ENCODE data around the gene UBE3A. TPM values are rescaled to one million over a fixed set of nuclear protein-coding genes. Genes with fewer than 3 reads are reported as not detected.
"Not testable (repeated sequence)": the region's sequence is repeated elsewhere in the genome, so short reads cannot be mapped to it uniquely, and the experiment has no call there.

Gene UBE3A
- total RNA-seq, 1 donor from 2014 or later, result 105 TPM

DNA sequence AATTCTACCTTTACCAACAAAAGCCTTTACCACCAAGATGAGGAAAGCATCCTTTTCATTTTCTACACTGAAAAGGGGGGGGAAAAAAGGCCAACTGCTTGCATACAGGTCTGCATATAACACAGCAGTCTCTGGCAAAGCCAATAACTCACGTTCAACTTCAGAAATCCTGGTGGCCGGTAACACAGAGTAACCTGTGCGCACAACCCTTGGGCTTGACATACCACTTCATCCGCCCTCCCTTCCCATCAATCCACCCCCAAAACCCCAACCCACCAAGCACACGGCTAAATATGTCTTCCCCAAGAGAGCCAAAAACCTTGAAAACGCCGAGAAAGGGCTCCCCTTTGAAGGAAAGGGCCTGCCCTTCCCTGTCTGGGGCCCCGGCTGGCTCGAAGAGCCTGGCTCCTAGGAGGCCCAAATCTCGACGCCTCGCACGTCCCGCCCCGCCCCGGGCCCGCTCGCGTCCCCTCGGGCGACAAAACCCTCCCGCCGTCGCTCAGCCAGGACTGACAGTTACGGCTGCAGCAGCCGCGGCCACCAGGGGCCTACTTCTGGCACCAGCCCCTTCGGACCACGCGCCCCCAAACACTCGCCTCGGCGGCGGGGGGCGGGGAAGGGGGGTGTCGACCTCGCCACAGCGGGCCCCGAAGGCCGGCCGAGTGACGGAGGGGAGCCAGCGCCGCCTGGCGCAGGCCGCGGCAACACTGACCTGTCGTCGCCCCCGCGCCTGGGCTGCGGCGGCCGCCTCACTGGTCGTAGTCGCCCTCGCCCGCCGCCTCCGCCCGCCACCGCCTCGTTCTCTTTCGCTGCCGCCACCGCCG, 835 bp downstream of the UBE3A start:
- DNase-seq (ENCODE audit: low spot score), result peak; percentile 32

GRCh38 chr15:25436707-25437106, 2.1 kb downstream of the UBE3A start:
- DNase-seq (ENCODE audit: low spot score), result no peak

DNA sequence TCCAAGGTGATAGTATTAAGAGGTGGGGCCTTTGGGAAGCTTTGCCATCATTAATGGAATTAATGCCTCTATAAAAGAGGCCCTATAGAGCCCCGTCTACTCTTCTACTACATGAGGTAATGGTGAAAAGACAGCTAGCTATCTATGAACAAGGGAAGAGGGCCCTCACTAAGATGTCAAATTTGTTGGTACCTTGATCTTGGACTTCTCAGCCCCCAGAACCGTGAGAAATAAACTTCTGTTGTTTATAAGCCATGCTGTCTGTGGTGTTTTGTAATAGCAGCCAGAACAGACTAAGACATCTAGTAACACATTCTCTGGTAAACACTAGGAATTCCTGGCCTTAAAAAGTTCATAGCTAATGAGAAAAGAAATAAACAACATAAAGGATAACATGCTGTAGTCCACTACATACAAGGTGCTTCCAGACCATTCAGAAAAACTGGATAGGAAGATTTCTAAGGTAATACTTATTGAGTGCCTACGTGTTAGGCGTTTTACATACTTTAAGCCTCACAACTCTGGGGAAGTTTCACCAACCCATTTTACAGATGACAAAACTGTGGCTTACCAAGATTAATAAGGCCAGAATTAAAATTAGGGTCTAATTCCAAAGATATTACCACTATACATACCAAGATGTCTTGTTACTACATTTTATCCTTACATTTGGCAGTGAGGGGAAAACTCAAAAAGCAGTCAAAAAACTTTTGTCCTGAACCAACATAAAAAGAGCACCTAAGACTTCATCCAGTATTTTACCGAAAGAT, 3.2 kb downstream of the UBE3A start:
- no peak for DNase-seq (ENCODE audit: low spot score)

- no peak for DNase-seq (ENCODE audit: low spot score)
Observed at GRCh38 chr15:25433118-25433865, 5.5 kb downstream of the UBE3A start.

GRCh38 chr15:25431836-25432561, 6.8 kb downstream of the UBE3A start:
- DNase-seq (ENCODE audit: low spot score), result no peak

- DNase-seq (ENCODE audit: low spot score), result no peak
Observed at GRCh38 chr15:25427861-25428260, 11.0 kb downstream of the UBE3A start.

GRCh38 chr15:25426896-25427610, 11.8 kb downstream of the UBE3A start:
- DNase-seq (ENCODE audit: low spot score), result no peak

GRCh38 chr15:25424073-25424472, 14.8 kb downstream of the UBE3A start:
- DNase-seq (ENCODE audit: low spot score), result no peak

DNA sequence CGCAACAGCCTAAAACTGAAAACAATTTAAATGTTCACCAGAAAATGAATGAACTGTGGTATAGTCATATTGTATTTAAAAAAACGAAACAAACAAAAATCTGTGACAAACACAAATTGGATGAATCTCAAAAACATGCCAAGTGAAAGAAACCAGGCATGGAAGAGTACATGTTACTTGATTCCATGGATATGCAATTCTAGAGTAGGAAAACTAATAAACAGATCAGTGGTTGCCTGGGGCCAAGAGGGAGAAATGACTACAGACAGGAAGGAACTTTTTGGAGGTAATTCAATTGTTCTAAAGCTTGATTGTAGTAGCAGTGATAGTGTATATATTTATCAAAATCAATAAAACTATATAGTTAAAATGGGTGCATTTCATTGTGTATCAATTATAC, 16.8 kb downstream of the UBE3A start:
- DNase-seq (ENCODE audit: low spot score), result no peak

GRCh38 chr15:25418202-25418601, 20.6 kb downstream of the UBE3A start:
- DNase-seq (ENCODE audit: low spot score), result no peak

GRCh38 chr15:25417604-25418003, 21.2 kb downstream of the UBE3A start:
- no peak for DNase-seq (ENCODE audit: low spot score)

GRCh38 chr15:25416693-25417092, 22.1 kb downstream of the UBE3A start:
- DNase-seq (ENCODE audit: low spot score), result no peak

GRCh38 chr15:25415707-25416106, 23.1 kb downstream of the UBE3A start:
- no peak for DNase-seq (ENCODE audit: low spot score)

- no peak for DNase-seq (ENCODE audit: low spot score)
Observed at GRCh38 chr15:25415217-25415616, 23.6 kb downstream of the UBE3A start.

- no peak for DNase-seq (ENCODE audit: low spot score)
Observed at GRCh38 chr15:25410649-25411048, 28.2 kb downstream of the UBE3A start.

DNA sequence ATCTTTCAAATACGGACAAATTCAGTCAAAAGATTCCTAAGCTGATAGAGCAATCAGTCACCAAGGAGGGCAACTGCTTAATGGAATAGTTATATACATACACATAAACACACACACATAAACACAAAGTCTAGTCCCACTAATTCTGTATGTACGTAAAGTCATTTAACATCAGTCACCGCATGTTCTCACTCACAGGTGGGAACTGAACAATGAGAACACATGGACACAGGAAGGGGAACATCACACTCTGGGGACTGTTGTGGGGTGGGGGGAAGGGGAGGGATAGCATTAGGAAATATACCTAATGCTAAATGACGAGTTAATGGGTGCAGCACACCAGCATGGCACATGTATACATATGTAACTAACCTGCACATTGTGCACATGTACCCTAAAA, 29.1 kb downstream of the UBE3A start:
- DNase-seq (ENCODE audit: low spot score), result not testable (repeated sequence)

DNA sequence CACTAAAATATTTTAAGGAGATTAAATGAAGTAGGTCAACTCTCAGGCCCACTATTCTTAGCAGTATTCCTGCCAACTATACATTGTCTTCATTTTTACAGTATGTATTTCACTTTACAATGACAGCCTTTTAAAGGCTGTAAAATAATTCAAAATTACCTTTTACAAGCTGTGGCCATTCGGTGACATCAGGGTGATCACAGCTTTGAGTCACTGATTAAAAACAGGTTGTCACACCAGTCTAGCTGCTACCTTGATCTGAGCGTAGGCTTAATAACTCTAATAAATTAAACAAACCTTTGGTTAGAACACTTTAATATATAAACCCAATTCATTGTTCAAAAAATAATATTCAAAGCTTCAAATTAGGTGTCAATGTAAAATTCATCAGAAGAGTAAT, 29.9 kb downstream of the UBE3A start:
- DNase-seq (ENCODE audit: low spot score), result no peak

DNA sequence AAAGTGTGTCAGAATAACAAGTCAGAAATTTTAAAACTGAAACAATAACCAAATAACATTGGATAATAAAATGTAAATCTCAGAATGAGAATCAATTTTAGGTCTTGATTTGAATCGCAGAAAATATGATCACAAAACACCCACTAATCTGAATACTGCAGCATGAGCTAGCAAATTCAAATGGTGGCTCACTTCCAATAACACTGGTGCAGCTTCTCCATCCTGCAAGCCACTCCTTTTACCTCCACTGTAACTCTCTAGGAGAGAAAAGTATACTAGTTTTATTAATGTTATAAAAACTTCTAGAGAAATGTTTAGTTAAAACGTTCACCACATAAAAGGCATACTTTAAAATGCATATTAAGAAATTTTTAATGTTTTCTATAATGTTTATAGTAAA, 30.4 kb downstream of the UBE3A start:
- DNase-seq (ENCODE audit: low spot score), result no peak

DNA sequence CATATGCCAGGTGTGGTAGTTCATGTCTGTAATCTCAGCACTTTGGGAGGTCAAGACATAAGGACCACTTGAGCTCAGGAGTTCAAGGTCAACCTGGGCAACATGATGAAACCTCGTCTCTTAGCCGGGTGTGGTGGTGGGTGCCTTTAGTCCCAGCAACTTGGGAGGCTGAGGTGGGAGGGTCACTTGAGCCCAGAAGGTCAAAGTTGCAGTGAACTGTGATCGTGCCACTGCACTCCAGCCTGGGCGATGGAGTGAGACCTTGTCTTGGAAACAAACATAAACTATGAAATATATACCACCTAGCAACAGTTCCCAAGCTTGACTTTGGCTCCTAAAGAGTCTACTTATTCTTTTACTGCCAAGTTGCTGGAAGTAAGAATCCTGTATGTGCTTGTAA, 30.9 kb downstream of the UBE3A start:
- DNase-seq (ENCODE audit: low spot score), result no peak

DNA sequence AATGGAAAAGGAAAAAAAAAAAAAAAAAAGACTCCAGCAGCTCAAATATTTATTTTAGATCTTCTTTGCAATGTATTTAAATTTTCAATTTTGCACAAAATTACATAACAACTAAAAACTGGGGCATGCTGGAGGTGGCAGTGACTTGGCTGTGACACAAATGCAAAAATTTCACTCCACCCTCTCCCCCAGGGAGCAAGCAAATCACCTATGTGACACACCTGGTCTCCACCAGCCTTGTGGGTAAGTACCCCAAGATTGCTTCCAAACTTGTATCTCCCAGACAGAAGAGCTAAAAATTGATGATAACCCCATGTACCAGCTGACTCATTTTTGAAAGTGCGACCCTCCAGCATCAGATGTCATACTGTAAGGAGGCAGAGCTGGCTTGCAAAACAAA, 32.0 kb downstream of the UBE3A start:
- no peak for DNase-seq (ENCODE audit: low spot score)

- DNase-seq (ENCODE audit: low spot score), result no peak
Observed at GRCh38 chr15:25406261-25406660, 32.6 kb downstream of the UBE3A start.

All from mucosa of gallbladder (tissue), 1 donor.